ENCODE results near the gene PPT1.
A peak's percentile ranks its signal among the peaks of the same experiment; 100 is the strongest.

PPT1 gene

DNA sequence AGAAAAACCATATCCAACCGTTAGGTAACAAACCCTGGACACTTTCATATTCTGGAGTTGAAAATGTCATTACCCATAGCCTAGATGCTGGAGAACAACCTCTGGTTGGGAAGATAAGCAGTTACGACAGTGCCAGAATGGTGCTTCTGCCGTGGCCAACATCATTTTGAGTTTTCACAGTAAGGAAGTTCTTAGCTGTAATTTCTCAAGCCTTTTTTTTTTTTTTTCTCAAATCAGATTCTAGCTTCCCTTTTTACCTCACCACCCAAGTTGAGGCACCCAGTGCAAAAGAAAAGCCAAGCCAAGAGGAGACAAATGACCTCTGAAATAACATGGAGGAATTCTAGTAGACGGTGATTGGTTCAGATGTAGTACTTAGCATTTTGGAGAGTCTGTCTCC lies 21.8 kb downstream of the PPT1 start:
- Mint-ChIP-seq H3K36me3 (ENCODE audit: low read depth) (peaks cover 57% of the 10 kb centered on the region), H3K4me3 (no peak overlapping the region), H3K27ac (no peak overlapping the region), H3K27me3 (no peaks in the 10 kb centered on the region), H3K9me3 (no peaks in the 10 kb centered on the region), H3K4me1 (peaks cover 15% of the 10 kb centered on the region)
- ATAC-seq, result no peak
- DNase-seq, result no peak

GRCh38 chr1:40073062-40073461 lies 24.0 kb downstream of the PPT1 start:
- H3K36me3 Mint-ChIP-seq (ENCODE audit: low read depth), result peaks cover 55% of the 10 kb centered on the region

DNA sequence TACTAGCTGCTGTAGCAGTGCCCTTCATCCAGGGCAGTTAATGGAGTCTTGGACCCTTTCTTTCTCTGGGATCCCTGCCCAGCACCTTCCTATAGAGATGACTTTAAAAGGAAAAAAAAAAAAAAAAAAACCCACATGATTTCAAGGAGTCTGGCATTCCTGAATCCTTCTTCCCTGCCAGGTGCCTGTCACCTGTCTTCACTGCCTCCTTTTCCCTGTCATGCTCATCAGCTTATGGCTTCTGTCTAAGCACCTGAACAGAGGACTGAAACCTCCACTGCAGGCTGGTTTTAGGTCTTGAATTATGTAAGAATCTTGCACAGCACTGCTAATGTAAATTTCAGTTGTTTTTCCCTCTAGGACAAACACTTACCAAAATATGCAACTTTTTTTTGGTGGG lies 24.9 kb downstream of the PPT1 start:
- Mint-ChIP-seq H3K4me1 (peaks cover 20% of the 10 kb centered on the region), H3K9me3 (no peaks in the 10 kb centered on the region), H3K4me3 (no peak overlapping the region), H3K27me3 (no peaks in the 10 kb centered on the region), H3K27ac (peak overlapping the region; percentile 15), H3K36me3 (ENCODE audit: low read depth) (peaks cover 60% of the 10 kb centered on the region)
- ATAC-seq (no peak), DNase-seq (no peak)

More at GRCh38 chr1:40073062-40073461, 24.0 kb downstream of the PPT1 start:
- Mint-ChIP-seq H3K27me3 (no peaks in the 10 kb centered on the region), H3K4me3 (no peak overlapping the region), H3K4me1 (peaks cover 15% of the 10 kb centered on the region), H3K9me3 (no peaks in the 10 kb centered on the region), H3K27ac (peak overlapping the region; percentile 13)
- no peak for ATAC-seq
- DNase-seq, result no peak

- no peak overlapping the region for H3K4me3 Mint-ChIP-seq
- peak overlapping the region; percentile 89 for H3K27ac Mint-ChIP-seq
- H3K27me3 Mint-ChIP-seq, result no peaks in the 10 kb centered on the region
- peaks cover 43% of the 10 kb centered on the region for H3K4me1 Mint-ChIP-seq
- ATAC-seq (no peak), DNase-seq (no peak)
- peaks cover 83% of the 10 kb centered on the region for H3K36me3 Mint-ChIP-seq (ENCODE audit: low read depth)
- no peaks in the 10 kb centered on the region for H3K9me3 Mint-ChIP-seq
Measured at GRCh38 chr1:40067851-40068250, 29.2 kb downstream of the PPT1 start.

- H3K9me3 Mint-ChIP-seq, result no peaks in the 10 kb centered on the region
- DNase-seq, result no peak
- peaks cover 82% of the 10 kb centered on the region for H3K36me3 Mint-ChIP-seq (ENCODE audit: low read depth)
- no peak overlapping the region for H3K4me3 Mint-ChIP-seq
- H3K4me1 Mint-ChIP-seq, result peaks cover 45% of the 10 kb centered on the region
- ATAC-seq, result no peak
- peak overlapping the region; percentile 89 for H3K27ac Mint-ChIP-seq
- no peaks in the 10 kb centered on the region for H3K27me3 Mint-ChIP-seq
Measured at GRCh38 chr1:40067023-40067422, 30.0 kb downstream of the PPT1 start.

DNA sequence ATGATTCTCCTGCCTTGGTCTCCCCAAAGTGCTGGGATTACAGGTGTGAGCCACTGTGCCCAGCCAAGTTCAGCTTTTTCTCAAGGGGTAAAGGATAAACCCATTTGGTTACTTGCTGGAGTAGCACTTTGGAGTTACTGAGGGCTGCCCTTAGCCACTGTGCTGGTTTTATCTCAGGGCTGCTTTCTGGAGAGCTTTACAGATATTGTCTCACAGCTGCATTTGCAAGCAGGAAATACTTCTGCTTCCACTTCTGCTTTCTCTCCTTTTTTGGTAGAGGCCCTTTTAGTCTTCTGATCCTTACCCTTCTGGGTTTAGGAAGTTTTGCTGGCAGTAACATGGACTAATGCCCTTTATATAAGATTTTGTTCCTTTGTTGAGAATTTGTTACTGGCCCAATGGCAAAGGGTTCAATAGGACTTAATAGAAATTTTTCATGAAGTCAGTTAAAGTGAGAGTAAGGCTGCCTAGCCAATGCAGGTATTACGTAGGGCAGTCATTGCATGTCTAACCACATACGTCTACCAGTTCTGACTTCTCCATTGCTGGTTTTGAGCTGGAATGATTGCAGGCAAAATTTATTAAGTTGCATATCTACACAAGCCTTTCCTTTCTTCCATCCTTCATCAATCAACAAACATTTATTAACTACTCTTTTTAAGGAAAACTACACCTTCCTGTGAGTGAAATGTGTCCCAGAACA lies 32.1 kb downstream of the PPT1 start:
- Mint-ChIP-seq H3K27ac (peak overlapping the region; percentile 75), H3K9me3 (no peaks in the 10 kb centered on the region), H3K4me1 (peaks cover 66% of the 10 kb centered on the region), H3K4me3 (no peak overlapping the region), H3K27me3 (no peaks in the 10 kb centered on the region), H3K36me3 (ENCODE audit: low read depth) (peaks cover 81% of the 10 kb centered on the region)
- ATAC-seq, result no peak
- no peak for DNase-seq

DNA sequence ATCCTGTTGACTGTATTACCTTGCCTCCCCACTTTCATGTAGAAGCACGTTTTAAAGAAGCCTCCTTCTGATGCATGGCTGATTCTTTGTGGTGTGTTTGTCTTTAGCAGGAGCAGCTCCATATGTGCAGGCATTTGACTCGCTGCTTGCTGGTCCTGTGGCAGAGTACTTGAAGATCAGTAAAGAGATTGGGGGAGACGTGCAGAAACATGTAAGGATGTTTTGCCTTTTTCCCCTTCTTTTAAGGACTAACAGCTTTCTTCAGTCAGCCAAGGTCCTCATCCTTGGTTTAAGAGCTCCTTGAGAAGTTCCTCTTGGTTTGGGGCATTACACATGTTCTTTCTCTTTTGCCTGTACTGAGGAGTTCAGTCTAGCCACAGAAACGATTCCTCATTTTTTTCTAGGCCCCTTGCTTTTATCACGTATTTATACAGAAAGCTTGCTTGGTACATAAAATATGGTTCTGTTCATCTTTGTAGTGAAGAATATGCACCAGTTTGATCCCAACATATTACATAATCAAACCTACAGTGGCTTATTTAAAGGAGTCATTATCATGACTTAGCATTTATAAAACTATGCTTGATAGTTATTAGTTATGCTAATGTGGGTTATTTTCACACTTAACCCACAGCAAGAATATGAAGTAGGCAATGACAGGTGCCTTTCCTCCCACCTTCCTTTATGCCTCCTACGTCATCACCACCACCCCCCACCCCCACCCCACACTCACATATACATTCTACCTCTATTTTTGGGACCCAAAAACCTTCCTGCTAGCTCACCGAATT lies 36.9 kb downstream of the PPT1 start:
- Mint-ChIP-seq H3K4me3 (peak overlapping the region; percentile 66), H3K27ac (peak overlapping the region; percentile 92), H3K9me3 (no peaks in the 10 kb centered on the region), H3K27me3 (no peaks in the 10 kb centered on the region), H3K4me1 (peaks cover 90% of the 10 kb centered on the region), H3K36me3 (ENCODE audit: low read depth) (peaks cover 79% of the 10 kb centered on the region)
- no peak for DNase-seq
- no peak for ATAC-seq

DNA sequence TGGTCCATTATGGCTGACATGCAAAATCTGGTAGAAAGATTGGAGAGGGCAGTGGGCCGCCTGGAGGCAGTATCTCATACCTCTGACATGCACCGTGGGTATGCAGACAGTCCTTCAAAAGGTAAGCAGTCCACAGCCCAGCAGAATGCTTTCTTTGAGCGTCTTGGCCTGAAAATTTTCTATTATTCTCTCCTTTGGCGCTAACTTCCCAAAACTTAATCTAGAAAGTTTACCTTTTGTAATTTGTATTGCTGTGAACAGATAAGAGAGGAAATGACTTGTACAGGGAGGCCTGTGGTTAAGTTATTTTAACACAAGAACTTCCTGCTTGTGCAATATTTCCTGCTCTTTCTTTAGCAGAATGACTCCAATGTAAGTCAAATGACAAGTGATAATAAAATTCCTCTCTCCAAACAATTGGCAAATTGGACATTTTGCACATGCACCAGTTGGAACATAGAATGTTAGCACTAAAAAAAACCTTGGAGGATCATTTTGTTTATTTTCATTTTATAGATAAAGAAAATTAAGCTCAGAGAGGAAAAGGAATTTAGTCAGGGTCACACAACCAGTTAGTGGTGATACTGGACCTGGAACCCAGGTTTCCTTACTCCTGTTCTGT lies 37.6 kb downstream of the PPT1 start:
- no peak for DNase-seq
- Mint-ChIP-seq H3K36me3 (ENCODE audit: low read depth) (peaks cover 78% of the 10 kb centered on the region), H3K27me3 (no peaks in the 10 kb centered on the region), H3K4me1 (peaks cover 90% of the 10 kb centered on the region), H3K4me3 (peak overlapping the region; percentile 66), H3K27ac (peak overlapping the region; percentile 92), H3K9me3 (no peaks in the 10 kb centered on the region)
- ATAC-seq, result peak; percentile 72

DNA sequence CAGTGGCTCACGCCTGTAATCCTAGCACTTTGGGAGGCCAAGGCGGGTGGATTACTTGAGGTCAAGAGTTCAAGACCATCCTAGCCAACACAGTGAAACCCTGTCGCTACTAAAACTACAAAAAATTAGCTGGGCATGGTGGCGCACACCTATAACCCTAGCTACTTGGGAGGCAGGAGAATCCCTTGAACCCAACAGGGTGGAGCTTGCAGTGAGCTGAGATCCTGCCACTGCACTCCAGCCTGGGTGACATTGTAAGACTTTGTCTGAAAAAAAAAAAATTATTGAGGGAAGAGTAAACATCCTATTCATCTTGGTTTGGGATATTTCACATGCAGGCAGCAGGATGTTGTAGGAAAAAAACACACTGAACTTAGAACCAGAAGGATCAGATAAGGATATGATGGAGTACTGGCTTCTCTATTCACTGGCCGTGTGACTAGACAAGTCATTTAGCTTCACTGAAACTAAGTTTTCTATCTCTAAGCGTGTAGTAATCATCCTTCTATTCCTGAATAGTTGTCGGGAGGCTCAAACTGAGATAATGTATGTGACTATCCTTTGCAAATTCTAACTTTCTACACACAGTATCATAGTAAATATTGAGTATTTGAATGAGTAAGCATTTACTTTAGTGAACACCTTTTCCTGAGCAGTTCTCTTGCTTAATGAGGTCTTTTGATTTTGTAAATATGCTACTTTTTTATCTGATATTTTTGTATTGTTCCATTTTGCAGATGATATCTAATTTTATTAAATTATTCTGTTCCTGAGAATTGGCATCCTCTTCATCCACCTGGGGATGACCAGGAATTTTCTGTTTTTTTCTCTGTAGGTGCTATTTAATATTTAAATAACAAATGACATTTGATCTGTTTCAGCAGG lies 38.4 kb downstream of the PPT1 start:
- H3K36me3 Mint-ChIP-seq (ENCODE audit: low read depth), result peaks cover 72% of the 10 kb centered on the region
- no peak for DNase-seq
- peaks cover 89% of the 10 kb centered on the region for H3K4me1 Mint-ChIP-seq
- ATAC-seq, result no peak
- peak overlapping the region; percentile 66 for H3K4me3 Mint-ChIP-seq
- no peaks in the 10 kb centered on the region for H3K27me3 Mint-ChIP-seq
- H3K9me3 Mint-ChIP-seq, result no peaks in the 10 kb centered on the region
- peak overlapping the region; percentile 92 for H3K27ac Mint-ChIP-seq

GRCh38 chr1:40058097-40058452 lies 39.0 kb downstream of the PPT1 start:
- no peaks in the 10 kb centered on the region for H3K9me3 Mint-ChIP-seq
- no peak overlapping the region for H3K4me3 Mint-ChIP-seq
- H3K27me3 Mint-ChIP-seq, result no peaks in the 10 kb centered on the region
- peaks cover 70% of the 10 kb centered on the region for H3K36me3 Mint-ChIP-seq (ENCODE audit: low read depth)
- peaks cover 89% of the 10 kb centered on the region for H3K4me1 Mint-ChIP-seq
- ATAC-seq (no peak), DNase-seq (no peak)
- H3K27ac Mint-ChIP-seq, result peak overlapping the region; percentile 92

DNA sequence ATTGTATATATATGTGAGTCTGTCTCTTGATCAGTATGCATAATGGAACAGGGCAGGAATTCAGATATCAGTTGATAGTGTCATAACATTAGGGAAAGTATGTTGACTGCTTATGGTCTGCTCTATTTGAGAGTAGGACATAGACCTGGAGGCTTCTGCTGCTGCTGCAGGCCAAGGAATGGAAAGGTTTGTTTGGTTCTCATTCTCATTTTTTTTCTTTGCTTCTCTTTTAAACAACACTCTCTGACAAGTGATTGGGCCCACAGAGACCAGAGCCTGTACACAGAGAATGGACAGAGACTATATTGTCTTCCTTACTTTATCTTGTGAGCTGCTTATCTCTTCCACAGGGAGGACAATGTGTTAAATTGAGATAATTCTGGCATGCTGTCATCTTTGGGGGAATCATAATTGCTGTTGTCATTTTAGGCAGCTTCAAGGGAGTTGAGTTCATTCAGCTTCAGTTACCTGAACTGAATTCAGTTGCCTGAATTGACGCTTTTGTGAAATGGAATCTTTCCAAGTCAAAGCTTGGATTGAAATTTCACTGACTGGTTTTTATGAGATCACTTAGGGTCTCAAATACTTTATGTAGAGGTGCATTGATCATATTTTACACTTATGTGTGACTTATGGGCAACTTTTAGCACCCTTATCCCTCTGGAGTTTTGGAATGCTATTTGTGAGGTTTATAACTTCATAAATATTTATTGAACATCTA lies 39.6 kb downstream of the PPT1 start:
- Mint-ChIP-seq H3K36me3 (ENCODE audit: low read depth) (peaks cover 71% of the 10 kb centered on the region), H3K9me3 (no peaks in the 10 kb centered on the region), H3K27ac (peak overlapping the region; percentile 92), H3K4me1 (peaks cover 93% of the 10 kb centered on the region), H3K27me3 (no peaks in the 10 kb centered on the region), H3K4me3 (no peak overlapping the region)
- DNase-seq (no peak), ATAC-seq (no peak)

- Mint-ChIP-seq H3K27me3 (no peaks in the 10 kb centered on the region), H3K4me3 (no peak overlapping the region), H3K36me3 (ENCODE audit: low read depth) (peaks cover 69% of the 10 kb centered on the region), H3K9me3 (no peaks in the 10 kb centered on the region), H3K27ac (peak overlapping the region; percentile 92), H3K4me1 (peaks cover 95% of the 10 kb centered on the region)
- ATAC-seq (no peak), DNase-seq (no peak)
Measured at GRCh38 chr1:40056519-40057309, 40.3 kb downstream of the PPT1 start.

- Mint-ChIP-seq H3K36me3 (ENCODE audit: low read depth) (peaks cover 63% of the 10 kb centered on the region), H3K9me3 (no peaks in the 10 kb centered on the region), H3K4me1 (peaks cover 91% of the 10 kb centered on the region), H3K27me3 (no peaks in the 10 kb centered on the region), H3K4me3 (no peak overlapping the region), H3K27ac (peak overlapping the region; percentile 41)
- ATAC-seq (no peak), DNase-seq (no peak)
Measured at GRCh38 chr1:40053138-40053887, 43.7 kb downstream of the PPT1 start.
